Measurements from ENCODE around the gene C6orf120. TPM values are rescaled to one million over a fixed set of nuclear protein-coding genes. Genes with fewer than 3 reads are reported as not detected.

The C6orf120 gene
- total and polyA plus RNA-seq, 9 of the 15 experiments (the other 6 are each of a cell fraction or from before 2014, with no cell fraction given), result 7.7 to 44.9 (median 34.8) TPM

GRCh38 chr6:169725125-169726048 is 23.5 kb downstream of the C6orf120 start (continued):
- no peak for TF ChIP-seq YY1 (IDR thresholded peaks at IDR 0.05; ENCODE audit: borderline replicate concordance in 1 of 3, control insufficient read depth in 1 of 3, extremely low read depth in 1 of 3, insufficient read depth in 3 of 3, insufficient read length in 1 of 3, insufficient replicate concordance in 2 of 3, low read depth in 1 of 3, low read length in 2 of 3)
- no peak for TF ChIP-seq ELK3 (CRISPR knock-in tag; IDR thresholded peaks at IDR 0.05)
- TF ChIP-seq KLF10 (CRISPR knock-in tag; IDR thresholded peaks at IDR 0.05), result no peak
- no peak for TF ChIP-seq BACH1 (tag; IDR thresholded peaks at IDR 0.05)
- no peak for TF ChIP-seq RBM25 (IDR thresholded peaks at IDR 0.05; ENCODE audit: low read depth, low read length, severe bottlenecking)
- TF ChIP-seq NCOR1 (IDR thresholded peaks at IDR 0.05), result peak; percentile 48
- no peak for TF ChIP-seq AFF4 (CRISPR knock-in tag; IDR thresholded peaks at IDR 0.05)
- peak; percentile 11; the same call in 1 of the 2 replicates for TF ChIP-seq TAL1 (IDR thresholded peaks at IDR 0.05)
- no peak for TF ChIP-seq ZNF407 (IDR thresholded peaks at IDR 0.05; ENCODE audit: low read depth)
- no peak for TF ChIP-seq WHSC1 (IDR thresholded peaks at IDR 0.05; ENCODE audit: low read length)
- peak in 1 of 2 experiments; percentile 20; a peak in 1 of 4 replicates for TF ChIP-seq MLLT1 (IDR thresholded peaks at IDR 0.05)

Data from K562 (cell line).